ENCODE measurements around the gene TIMM21. TPM values are rescaled to one million over a fixed set of nuclear protein-coding genes. Genes with fewer than 3 reads are reported as not detected.

Gene TIMM21
- total RNA-seq, 1 experiment from 2014 or later: 46.0 TPM

GRCh38 chr18:74197705-74198341 is 49.5 kb downstream of the TIMM21 start:
- H3K9ac ChIP-seq (ENCODE audit: extremely low read depth, insufficient read length, low read length): no peak overlapping the region
- H2BK5ac ChIP-seq (ENCODE audit: insufficient read length, low read length): no peak overlapping the region
- no peaks in the 10 kb centered on the region; the same call in 1 of the 2 replicates for H3K4me1 ChIP-seq (ENCODE audit: insufficient read depth, low read length)
- no peak overlapping the region for H2BK20ac ChIP-seq (ENCODE audit: low read depth, low read length, poor library complexity, severe bottlenecking)
- no peaks in the 10 kb centered on the region for H3K9me3 ChIP-seq (ENCODE audit: control insufficient read depth, low read depth, low read length)
- no peaks in the 10 kb centered on the region for H3K23me2 ChIP-seq (ENCODE audit: insufficient read length, low read depth, low read length, poor library complexity, severe bottlenecking)
- no peak overlapping the region for H3K23ac ChIP-seq (ENCODE audit: insufficient read length, low read depth, low read length)
- H3K4me3 Mint-ChIP-seq: no peak overlapping the region
- no peak overlapping the region for H2BK120ac ChIP-seq (ENCODE audit: low read depth, low read length, poor library complexity, severe bottlenecking)
- no peaks in the 10 kb centered on the region; a peak in 1 of 5 replicates for H3K9me3 Mint-ChIP-seq
- no peak overlapping the region for H4K8ac ChIP-seq (replicated peaks; ENCODE audit: insufficient read length, low read depth, low read length)
- no peaks in the 10 kb centered on the region for H3K79me1 ChIP-seq (ENCODE audit: insufficient read depth, low read depth, low read length, poor library complexity, severe bottlenecking)
- no peaks in the 10 kb centered on the region for H3K79me2 ChIP-seq (ENCODE audit: insufficient read depth, low read length)
- H3K18ac ChIP-seq (ENCODE audit: insufficient read length, low read depth, low read length): no peak overlapping the region
- WGBS (ENCODE audit: extremely low coverage, insufficient read length, low lambda C conversion rate): no CpG with 5 or more reads among the region's 11 CpGs
- H3K27ac Mint-ChIP-seq: no peak overlapping the region
- H3K14ac ChIP-seq (ENCODE audit: insufficient read depth, low read length): no peak overlapping the region
- no peak for TF ChIP-seq CTCF (conservative IDR thresholded peaks at IDR 0.05)
- H3K27me3 Mint-ChIP-seq (ENCODE audit: low read depth): peaks cover 3% of the 10 kb centered on the region
- H2AK5ac ChIP-seq (ENCODE audit: insufficient read length, low read length): no peak overlapping the region
- no peak overlapping the region for H3K27ac ChIP-seq (ENCODE audit: insufficient read length, low read depth, low read length)
- peaks cover 14 to 15% of the 10 kb centered on the region in 2 experiments for H3K4me1 Mint-ChIP-seq
- H2BK15ac ChIP-seq (ENCODE audit: low read depth, low read length): no peak overlapping the region
- no peak overlapping the region for H4K91ac ChIP-seq (ENCODE audit: insufficient read length, low read depth, low read length)
- no peak overlapping the region for H2BK12ac ChIP-seq (ENCODE audit: insufficient read length, low read depth, low read length)
- no peak overlapping the region for H3K56ac ChIP-seq (ENCODE audit: insufficient read length, low read depth, low read length)
- H4K20me1 ChIP-seq (ENCODE audit: control insufficient read depth, insufficient read depth, insufficient read length): no peaks in the 10 kb centered on the region
- no peak for DNase-seq
- no peak overlapping the region for H3K4ac ChIP-seq (ENCODE audit: low read depth, low read length)
- no peak overlapping the region for H2AFZ ChIP-seq (ENCODE audit: low read length)
- H3K27me3 ChIP-seq (ENCODE audit: insufficient read depth, low read length): no peaks in the 10 kb centered on the region
- H4K5ac ChIP-seq (ENCODE audit: insufficient read length, low read depth, low read length): no peak overlapping the region
- H3T11ph ChIP-seq (ENCODE audit: low read length): no peak overlapping the region
- H3K36me3 Mint-ChIP-seq (ENCODE audit: insufficient read depth in 1 of 3, low read depth in 3 of 3): no peaks in the 10 kb centered on the region
- no peak overlapping the region for H3K4me2 ChIP-seq (ENCODE audit: insufficient read depth, insufficient read length, low read length)
